NCI-H460 (cell line): Measurements from ENCODE around the gene CD53. TPM values are rescaled to one million over a fixed set of nuclear protein-coding genes. Genes with fewer than 3 reads are reported as not detected.
A peak's percentile ranks its signal among the peaks of the same experiment; 100 is the strongest.
"Not testable (repeated sequence)": the region's sequence is repeated elsewhere in the genome, so short reads cannot be mapped to it uniquely, and the experiment has no call there.

ENCODE experiments used
- DNase-seq: peaks from one replicate; pipeline ENCODE4 v3.0.0-alpha.2; 2016; ENCODE audit warnings: low read depth; ENCODE audit errors: extremely low read depth
- total RNA-seq: library from RNA; depleted of rRNA; stranded (reverse); fragments of >200 nt; shearing (Covaris generic); gene quantifications from 2 replicates; pipeline ENCODE4 v1.2.3, GENCODE V29; 2014; rRNA removed

Gene CD53
- total RNA-seq, 1 experiment from 2014 or later, result not detected

GRCh38 chr1:110914676-110915075, 41.7 kb downstream of the CD53 start:
- DNase-seq, result no peak

- DNase-seq, result no peak
Observed at GRCh38 chr1:110915804-110916203, 42.9 kb downstream of the CD53 start.

GRCh38 chr1:110916274-110916668, 43.3 kb downstream of the CD53 start:
- DNase-seq, result no peak

GRCh38 chr1:110916669-110917306, 43.8 kb downstream of the CD53 start:
- peak; percentile 58 for DNase-seq

GRCh38 chr1:110918016-110918415, 45.1 kb downstream of the CD53 start:
- DNase-seq, result no peak

- no peak for DNase-seq
Observed at GRCh38 chr1:110921953-110922352, 49.0 kb downstream of the CD53 start.

- DNase-seq, result no peak
Observed at GRCh38 chr1:110927484-110928075, 54.6 kb downstream of the CD53 start.

GRCh38 chr1:110928191-110928590, 55.2 kb downstream of the CD53 start:
- no peak for DNase-seq

GRCh38 chr1:110928904-110929303, 56.0 kb downstream of the CD53 start:
- DNase-seq, result no peak

- DNase-seq, result not testable (repeated sequence)
Observed at GRCh38 chr1:110931097-110931496, 58.1 kb downstream of the CD53 start.

GRCh38 chr1:110936567-110936966, 63.6 kb downstream of the CD53 start:
- DNase-seq, result no peak

- DNase-seq, result no peak
Observed at GRCh38 chr1:110944806-110945205, 71.9 kb downstream of the CD53 start.

GRCh38 chr1:110945626-110946025, 72.7 kb downstream of the CD53 start:
- no peak for DNase-seq

GRCh38 chr1:110948038-110948810, 75.3 kb downstream of the CD53 start:
- no peak for DNase-seq

Other genes with a start within 250 kb of the CD53 start
- not detected in 2 replicates for gene KCNA3, start 198.2 kb upstream of the CD53 start, total RNA-seq
- gene LRIF1, start 90.8 kb downstream of the CD53 start, total RNA-seq, result 40.2 and 41.5 TPM in 2 replicates